K562 (cell line): Measurements from ENCODE around the gene ZNF33A. TPM values are rescaled to one million over a fixed set of nuclear protein-coding genes. Genes with fewer than 3 reads are reported as not detected.
"Not testable (repeated sequence)": the region's sequence is repeated elsewhere in the genome, so short reads cannot be mapped to it uniquely, and the experiment has no call there.

Source experiments
- ATAC-seq: fragments of 200-7000 bp; cut with Tn5 transposase; 3 replicates; pipeline ENCODE4 v1.9.1; 2020; ENCODE audit warnings: moderate library complexity
- BruUV-seq: library from RNA; stranded (reverse); fragments of 400-500 nt; replicated peaks from 2 replicates; lab custom pipeline; 2021; lab: Mats Ljungman, UMichigan
- CTCF ChIA-PET: fragments of 300-600 bp; formaldehyde crosslinking; extraction: SDS; loops from one replicate; lab custom pipeline; 2021; ENCODE audit warnings: low intra/inter-chr PET ratio; lab: Yijun Ruan, JAX
- POLR2A ChIA-PET: fragments of 300-600, 350-650 bp; sonication (Branson Sonifier 250); formaldehyde crosslinking; extraction: SDS; loops from one replicate; lab custom pipeline; 2021; ENCODE audit warnings: antibody characterized with exemption, inconsistent platforms; lab: Yijun Ruan, JAX
- DNase-seq, 4 experiments: peaks; one replicate each; pipeline versions ENCODE4 v3.0.0 to v3.0.0-alpha.2; 2011 to 2018; ENCODE audit warnings: low spot score in 3 of 4, mixed read lengths in 3 of 4; ENCODE audit errors: extremely low read depth in 1 of 4
- FAIRE-seq: peaks from 2 replicates; lab custom pipeline; 2011; peaks lifted over from hg19 to GRCh38; lab: Jason Lieb, UNC
- H2AFZ ChIP-seq: 2 replicates; pipeline ENCODE4 v1.6.0; 2011; ENCODE audit warnings: low read depth, low read length, control low read depth, inconsistent platforms
- H3K27ac ChIP-seq: fragments of 200-600 bp; 3 replicates; pipeline ENCODE4 v1.8.0; 2011; ENCODE audit warnings: low read depth, mild to moderate bottlenecking, control low read depth, inconsistent platforms, low read length, moderate library complexity, mixed read lengths; ENCODE audit errors: extremely low read depth
- H3K27me3 ChIP-seq, 2 experiments: fragments of 300-600 bp in 1 of 2; 2 replicates in 1 of 2; 3 replicates in 1 of 2; pipeline versions ENCODE4 v1.6.0 to v1.8.0; 2011; ENCODE audit warnings: inconsistent platforms in 2 of 2, low read length in 2 of 2, mild to moderate bottlenecking in 1 of 2, mixed read lengths in 1 of 2, moderate library complexity in 1 of 2; ENCODE audit not compliant: control insufficient read depth in 2 of 2, insufficient read depth in 2 of 2
- H3K36me3 ChIP-seq: fragments of 300-600 bp; 3 replicates; pipeline ENCODE4 v1.8.0; 2011; ENCODE audit warnings: mild to moderate bottlenecking, low read length, inconsistent platforms; ENCODE audit not compliant: control insufficient read depth, insufficient read depth
- H3K4me1 ChIP-seq, 2 experiments: fragments of 200-600 bp in 1 of 2; replicated peaks in 1 of 2; 2 replicates in 1 of 2; 3 replicates in 1 of 2; pipeline versions ENCODE4 v1.5.1 to v1.8.0; 2011; ENCODE audit warnings: inconsistent platforms in 2 of 2, low read length in 2 of 2, mild to moderate bottlenecking in 1 of 2, mixed read lengths in 1 of 2, moderate library complexity in 1 of 2; ENCODE audit not compliant: control insufficient read depth in 2 of 2, insufficient read depth in 2 of 2
- H3K4me2 ChIP-seq: 2 replicates; pipeline ENCODE4 v1.6.1; 2011; ENCODE audit warnings: low read length, control low read depth, inconsistent platforms, mixed read lengths; ENCODE audit not compliant: insufficient read depth
- H3K4me3 ChIP-seq: fragments of 200-600 bp; sonication (generic), shearing (Covaris generic); 2 replicates; pipeline ENCODE4 v1.5.1; 2016; ENCODE audit warnings: control low read depth, inconsistent platforms
- H3K79me2 ChIP-seq: fragments of 200-600 bp; 3 replicates; pipeline ENCODE4 v1.8.0; 2011; ENCODE audit warnings: low read length, inconsistent platforms; ENCODE audit not compliant: control insufficient read depth, insufficient read depth
- H3K9ac ChIP-seq, 2 experiments: 2 replicates each; pipeline versions ENCODE4 v1.6.0 to v1.6.1; 2011; ENCODE audit warnings: low read depth in 2 of 2, low read length in 2 of 2, control low read depth in 1 of 2, inconsistent platforms in 1 of 2, mild to moderate bottlenecking in 1 of 2, mixed read lengths in 1 of 2; ENCODE audit not compliant: insufficient read depth in 1 of 2
- H3K9me1 ChIP-seq: one replicate; pipeline ENCODE4 v1.6.0; 2011; ENCODE audit warnings: inconsistent platforms, mild to moderate bottlenecking, low read length, moderate library complexity; ENCODE audit not compliant: control insufficient read depth, insufficient read depth
- H3K9me3 ChIP-seq: replicated peaks from 2 replicates; pipeline ENCODE4 v1.5.1; 2011; ENCODE audit warnings: low read depth, low read length, inconsistent platforms; ENCODE audit not compliant: control insufficient read depth, insufficient read depth
- H4K20me1 ChIP-seq: replicated peaks from 2 replicates; pipeline ENCODE4 v1.6.1; 2011; ENCODE audit warnings: low read length, inconsistent platforms, mixed read lengths; ENCODE audit not compliant: control insufficient read depth, insufficient read depth
- ZNF324 ChIP-seq: fragments of 250-450 bp; sonication (Bioruptor Pico); IDR thresholded peaks from 2 replicates; pipeline ENCODE4 v1.4.0; 2020; ENCODE audit warnings: mild to moderate bottlenecking
- WGBS: fragments of 100-300 bp; shearing (Covaris generic); methylation state at CpG from one replicate; pipeline ENCODE4 v1.1.6; 2016; ENCODE audit warnings: low coverage, mixed read lengths; ENCODE audit not compliant: insufficient coverage; ENCODE audit errors: missing lambda C conversion rate; 5-methylcytosine and 5-hydroxymethylcytosine counted together
- in situ Hi-C: fragments of 300-500 bp; cut with MboI; formaldehyde crosslinking; loops from 4 replicates; pipeline ENCODE4 v1.15.0; 2018; ENCODE audit warnings: inconsistent platforms, mixed read lengths
- intact Hi-C: fragments of 100-400 bp; cut with micrococcal nuclease; formaldehyde crosslinking; loops from 2 replicates; pipeline ENCODE4 v1.14.2; 2022
- polyA plus RNA-seq, 8 experiments: library from polyadenylated mRNA; depleted of rRNA in 4 of 8; stranded (reverse) in 5 of 8; unstranded in 3 of 8; fragments of >200 nt; fragmentation: Nextera tagmentation in 2 of 8; fragmentation: Illumina TruSeq in 1 of 8; extraction: Ambion mirVana in 2 of 8; extraction: Trizol in 1 of 8; gene quantifications; 2 replicates each; pipeline versions ENCODE4 v1.2.1 to v1.2.3, GENCODE V29; 2011 to 2014; ENCODE audit warnings: inconsistent platforms in 1 of 8, missing spikeins in 1 of 8
- total RNA-seq, 7 experiments: library from RNA; depleted of rRNA in 6 of 7; stranded (reverse); fragments of >200 nt in 6 of 7; fragmentation: Illumina TruSeq in 2 of 7; extraction: Trizol in 2 of 7; gene quantifications; 2 replicates each; pipeline versions ENCODE4 v1.2.1 to v1.2.3, GENCODE V29; 2011 to 2021; ENCODE audit warnings: low replicate concordance in 1 of 7
- TF ChIP-seq, protein P1 (sequence below), 3 experiments: fragments of 200-800 bp in 1 of 3; fragments of 250-450 bp in 1 of 3; fragments of 450-650 bp in 1 of 3; sonication (Bioruptor Pico) in 1 of 3; sonication (Bioruptor generic) in 1 of 3; formaldehyde crosslinking in 1 of 3; IDR thresholded peaks; 2 replicates each; pipeline versions ENCODE4 v1.6.1 to v1.8.0; 2016 to 2022; ENCODE audit warnings: mild to moderate bottlenecking in 2 of 3, missing genetic modification characterization in 2 of 3, missing compliant biosample characterization in 1 of 3, moderate library complexity in 1 of 3

ZNF33A gene
- total and polyA plus RNA-seq, 9 of the 15 experiments (the other 6 are each of a cell fraction or from before 2014, with no cell fraction given): 8.1 to 27.5 (median 16.4) TPM

DNA sequence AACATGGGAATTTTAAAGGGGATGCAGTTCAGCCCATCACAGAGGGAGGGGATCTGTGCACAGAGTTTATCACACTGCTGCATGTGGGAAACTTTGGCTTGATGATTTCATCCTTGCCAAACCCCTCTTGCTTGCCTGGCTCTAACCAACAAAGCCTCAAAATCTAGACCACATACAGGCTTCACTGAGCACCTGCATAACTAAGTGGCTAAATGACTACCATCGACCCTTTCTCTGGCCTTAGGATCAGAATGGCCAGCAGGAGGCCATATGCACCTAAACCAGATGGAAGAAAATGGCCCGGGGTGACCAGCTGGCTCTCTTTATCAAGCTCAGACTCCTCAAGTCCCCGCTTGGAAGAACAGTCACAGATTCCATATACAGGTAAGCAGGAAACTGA, 18.4 kb upstream of the ZNF33A start (continued):
- TF ChIP-seq, protein P1, sequence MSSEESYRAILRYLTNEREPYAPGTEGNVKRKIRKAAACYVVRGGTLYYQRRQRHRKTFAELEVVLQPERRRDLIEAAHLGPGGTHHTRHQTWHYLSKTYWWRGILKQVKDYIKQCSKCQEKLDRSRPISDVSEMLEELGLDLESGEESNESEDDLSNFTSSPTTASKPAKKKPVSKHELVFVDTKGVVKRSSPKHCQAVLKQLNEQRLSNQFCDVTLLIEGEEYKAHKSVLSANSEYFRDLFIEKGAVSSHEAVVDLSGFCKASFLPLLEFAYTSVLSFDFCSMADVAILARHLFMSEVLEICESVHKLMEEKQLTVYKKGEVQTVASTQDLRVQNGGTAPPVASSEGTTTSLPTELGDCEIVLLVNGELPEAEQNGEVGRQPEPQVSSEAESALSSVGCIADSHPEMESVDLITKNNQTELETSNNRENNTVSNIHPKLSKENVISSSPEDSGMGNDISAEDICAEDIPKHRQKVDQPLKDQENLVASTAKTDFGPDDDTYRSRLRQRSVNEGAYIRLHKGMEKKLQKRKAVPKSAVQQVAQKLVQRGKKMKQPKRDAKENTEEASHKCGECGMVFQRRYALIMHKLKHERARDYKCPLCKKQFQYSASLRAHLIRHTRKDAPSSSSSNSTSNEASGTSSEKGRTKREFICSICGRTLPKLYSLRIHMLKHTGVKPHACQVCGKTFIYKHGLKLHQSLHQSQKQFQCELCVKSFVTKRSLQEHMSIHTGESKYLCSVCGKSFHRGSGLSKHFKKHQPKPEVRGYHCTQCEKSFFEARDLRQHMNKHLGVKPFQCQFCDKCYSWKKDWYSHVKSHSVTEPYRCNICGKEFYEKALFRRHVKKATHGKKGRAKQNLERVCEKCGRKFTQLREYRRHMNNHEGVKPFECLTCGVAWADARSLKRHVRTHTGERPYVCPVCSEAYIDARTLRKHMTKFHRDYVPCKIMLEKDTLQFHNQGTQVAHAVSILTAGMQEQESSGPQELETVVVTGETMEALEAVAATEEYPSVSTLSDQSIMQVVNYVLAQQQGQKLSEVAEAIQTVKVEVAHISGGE (CRISPR knock-in tag; IDR thresholded peaks at IDR 0.05): no peak

DNA sequence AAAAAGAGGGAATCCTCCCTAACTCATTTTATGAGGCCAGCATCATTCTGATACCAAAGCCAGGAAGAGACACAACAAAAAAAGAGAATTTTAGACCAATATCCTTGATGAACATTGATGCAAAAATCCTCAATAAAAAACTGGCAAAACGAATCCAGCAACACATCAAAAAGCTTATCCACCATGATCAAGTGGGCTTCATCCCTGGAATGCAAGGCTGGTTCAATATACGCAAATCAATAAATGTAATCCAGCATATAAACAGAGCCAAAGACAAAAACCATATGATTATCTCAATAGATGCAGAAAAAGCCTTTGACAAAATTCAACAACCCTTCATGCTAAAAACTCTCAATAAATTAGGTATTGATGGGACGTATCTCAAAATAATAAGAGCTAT, 11.6 kb upstream of the ZNF33A start:
- FAIRE-seq, in situ Hi-C loops, H2AFZ ChIP-seq, BruUV-seq, H3K79me2 ChIP-seq, H3K27me3 ChIP-seq, DNase-seq, CTCF ChIA-PET, H3K9ac ChIP-seq, H3K36me3 ChIP-seq, POLR2A ChIA-PET, intact Hi-C loops, H3K4me3 ChIP-seq, H4K20me1 ChIP-seq, ATAC-seq, H3K9me3 ChIP-seq, H3K4me2 ChIP-seq, H3K4me1 ChIP-seq, H3K27ac ChIP-seq, H3K9me1 ChIP-seq: not testable (repeated sequence)
- 0% methylated on average over 1 of the region's 3 CpGs for WGBS
- TF ChIP-seq ZNF324 (CRISPR knock-in tag): peak; percentile 92
- TF ChIP-seq, all 486 proteins: peak for 1; not testable (repeated sequence) for 485
